EH (cell line): ENCODE measurements around the gene CCDC187.

Source experiments
- DNase-seq: peaks from one replicate; pipeline ENCODE4 v3.0.0-alpha.2; 2015; ENCODE audit warnings: low read depth

The CCDC187 gene

DNA sequence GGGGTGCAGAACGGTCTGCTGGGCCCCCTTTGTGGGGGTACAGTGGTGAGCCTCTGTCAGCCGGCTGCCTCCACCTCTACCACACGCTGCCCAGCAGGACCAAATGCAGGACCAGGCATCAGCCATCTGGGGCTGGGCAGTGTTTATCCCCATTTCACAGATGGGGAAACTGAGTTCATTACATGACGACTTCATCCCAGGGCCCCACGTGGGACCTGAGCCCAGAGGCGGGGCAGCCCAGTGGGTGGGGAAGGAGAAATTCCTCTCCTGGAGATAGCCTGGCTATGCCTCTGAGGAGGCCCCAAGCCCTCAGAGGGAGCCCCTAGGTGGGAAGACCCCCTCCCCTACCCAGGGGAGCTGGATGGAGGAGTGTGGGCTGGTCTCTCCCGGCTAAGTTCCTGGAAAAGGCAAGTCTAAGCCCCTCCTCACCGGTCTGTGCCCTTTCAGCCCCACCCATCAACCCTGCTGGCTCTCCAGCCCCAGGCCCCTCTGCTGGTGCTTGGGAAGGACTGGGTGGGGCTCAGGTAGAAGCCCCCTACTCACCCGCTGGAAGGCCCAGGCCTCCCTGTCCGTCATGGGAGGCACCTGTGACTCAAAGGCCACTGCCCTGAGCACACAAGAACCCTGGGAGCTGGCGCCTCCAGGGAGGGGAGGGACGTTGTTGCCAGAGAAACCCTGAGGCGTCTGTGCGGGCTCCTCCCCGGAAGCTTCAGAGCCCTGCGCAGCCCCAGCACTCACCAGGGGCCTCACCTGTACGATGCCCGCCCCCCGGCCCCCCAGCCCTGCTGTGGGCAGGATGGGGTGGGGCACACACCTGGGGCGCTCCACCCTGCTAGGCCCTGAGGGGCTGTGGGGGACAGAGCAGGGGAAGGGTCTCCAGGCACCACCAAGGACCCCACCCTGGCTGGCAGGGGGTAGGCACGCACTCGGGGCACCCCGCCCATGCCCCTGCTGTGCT, 7.4 kb upstream of the CCDC187 start:
- DNase-seq = no peak

DNA sequence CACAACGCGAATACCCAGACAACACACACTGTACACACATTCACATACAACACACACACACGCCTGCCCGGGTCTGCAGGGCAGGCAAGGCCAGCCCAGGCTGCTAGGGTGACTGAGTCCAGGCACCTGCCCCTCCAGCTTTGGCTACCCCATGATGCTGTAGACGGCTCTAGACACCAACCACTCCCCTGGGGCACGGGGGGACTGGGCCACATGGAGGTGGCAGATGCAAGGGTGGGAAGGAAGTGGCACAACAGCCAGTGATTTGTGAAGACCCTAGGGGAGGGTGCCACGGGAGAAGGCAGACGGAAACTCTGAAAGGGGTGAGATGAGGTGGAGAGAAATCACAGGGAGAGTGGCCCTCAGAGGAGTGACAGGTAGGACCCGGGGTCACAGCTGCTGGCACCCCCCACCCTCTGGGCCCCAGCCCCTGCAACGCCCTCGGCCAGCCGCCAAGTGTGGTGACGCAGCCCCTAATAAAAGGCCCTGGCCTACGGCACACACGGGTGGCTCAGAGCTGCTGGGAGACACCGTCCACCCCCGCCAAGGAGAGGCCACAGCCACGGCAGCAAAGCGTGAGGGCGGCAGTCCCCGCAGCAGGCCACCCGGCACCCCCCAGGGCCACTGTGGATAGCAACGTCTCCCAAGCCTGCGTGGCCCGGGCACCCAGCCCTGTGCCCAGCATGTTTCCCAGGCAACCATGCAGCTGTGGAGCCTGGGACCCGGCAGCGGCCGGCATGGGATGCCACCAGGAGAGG, 6.6 kb upstream of the CCDC187 start:
- no peak for DNase-seq

DNA sequence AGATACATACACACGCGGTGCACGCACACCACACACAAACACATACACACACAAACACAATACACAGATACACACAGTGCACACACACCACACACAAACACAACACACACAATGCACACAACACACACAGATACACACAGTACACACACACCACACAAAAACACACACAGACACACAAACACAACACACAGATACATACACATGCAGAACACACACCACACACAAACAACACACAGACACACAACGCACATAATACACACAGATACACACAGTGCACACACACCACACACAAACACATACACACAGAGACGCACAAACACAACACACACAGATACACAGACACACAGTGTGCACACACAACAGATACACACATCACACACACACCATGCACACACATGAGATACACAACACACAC, 5.9 kb upstream of the CCDC187 start:
- no peak for DNase-seq

DNA sequence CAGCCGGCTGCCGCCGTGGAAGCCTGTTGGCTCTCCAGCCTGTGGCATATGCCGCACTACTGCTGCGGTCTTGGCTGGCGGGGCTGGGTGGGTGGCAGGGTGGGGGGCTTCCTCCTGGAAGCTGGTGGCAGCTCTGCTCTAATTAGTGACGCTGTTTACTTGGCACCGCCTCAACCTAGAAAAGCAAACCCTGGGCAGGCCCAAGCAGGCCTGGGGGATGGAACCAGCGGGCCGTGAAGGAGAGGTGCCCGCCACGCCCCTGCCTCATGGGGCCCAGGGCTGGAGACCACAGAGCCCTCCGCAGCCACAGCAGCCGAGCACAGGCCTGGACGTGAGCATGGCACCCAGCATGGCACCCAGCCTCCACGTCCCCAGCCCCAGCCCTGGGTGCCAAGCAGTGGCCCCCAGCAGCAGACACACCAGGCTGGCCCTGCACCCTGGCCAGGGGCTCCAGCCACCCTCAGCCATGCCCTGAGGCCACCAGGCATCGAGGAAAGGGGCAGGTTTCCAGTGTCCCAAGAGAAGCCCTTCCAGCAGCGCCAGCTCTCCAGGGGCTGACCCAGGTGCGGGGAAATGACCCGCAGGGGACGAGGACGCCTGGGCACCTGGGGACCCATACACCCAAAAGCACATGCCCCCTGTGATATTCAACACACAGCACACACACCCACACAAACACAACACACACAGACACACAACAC, 5.4 kb upstream of the CCDC187 start:
- no peak for DNase-seq

DNA sequence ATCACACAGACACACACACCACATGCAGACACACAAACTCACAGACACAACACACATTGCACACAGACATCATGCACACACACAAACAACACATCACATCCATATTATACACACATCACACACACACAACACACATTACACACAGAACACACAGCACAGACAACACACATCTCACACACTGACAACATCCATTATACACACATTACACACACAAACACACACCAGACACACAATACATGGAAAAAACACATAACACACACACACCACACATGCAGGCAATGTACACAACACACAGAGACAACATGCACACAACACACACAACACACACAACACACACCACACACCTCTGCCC, 4.8 kb upstream of the CCDC187 start:
- no peak for DNase-seq

DNA sequence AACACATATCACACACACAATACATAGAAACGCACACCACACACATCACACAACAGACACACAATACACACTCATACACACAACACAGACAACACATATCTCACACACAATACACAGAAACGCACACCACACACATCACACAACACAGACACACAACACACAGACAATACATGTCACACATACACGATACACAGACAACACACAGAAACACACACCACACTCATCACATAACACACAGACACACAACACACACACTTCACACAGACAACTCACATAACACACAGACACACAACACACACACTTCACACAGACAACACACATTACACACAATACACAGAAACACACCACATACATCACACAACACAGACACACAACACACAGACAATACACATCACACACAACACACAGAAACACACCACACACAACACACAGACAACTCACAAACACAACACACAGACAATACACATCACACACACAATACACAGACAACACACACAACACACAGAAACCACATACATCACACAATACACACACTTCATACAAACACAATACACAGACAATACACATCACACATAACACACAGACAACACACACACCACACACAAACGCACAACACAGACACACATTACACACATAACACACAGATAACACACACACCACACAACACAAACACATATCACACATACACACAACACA, 4.3 kb upstream of the CCDC187 start:
- DNase-seq = no peak

DNA sequence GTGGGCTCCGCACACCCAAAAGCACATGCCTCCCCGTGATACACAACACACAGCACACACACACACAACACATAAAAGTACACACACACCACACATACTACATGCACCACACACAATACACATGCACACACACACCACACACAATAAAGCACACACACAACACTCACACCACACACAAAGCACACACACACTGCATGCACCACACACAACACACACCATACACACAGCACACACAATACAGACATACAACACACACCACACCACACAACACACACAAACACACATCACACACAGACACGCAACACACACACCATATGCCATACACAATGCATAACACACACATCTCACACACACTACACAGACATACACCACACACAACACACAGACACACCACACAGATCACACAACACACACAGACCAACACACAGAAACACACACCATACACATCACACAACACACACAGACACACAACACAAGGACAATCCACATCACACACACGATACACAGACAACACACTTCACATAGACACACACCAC, 3.4 kb upstream of the CCDC187 start:
- no peak for DNase-seq

DNA sequence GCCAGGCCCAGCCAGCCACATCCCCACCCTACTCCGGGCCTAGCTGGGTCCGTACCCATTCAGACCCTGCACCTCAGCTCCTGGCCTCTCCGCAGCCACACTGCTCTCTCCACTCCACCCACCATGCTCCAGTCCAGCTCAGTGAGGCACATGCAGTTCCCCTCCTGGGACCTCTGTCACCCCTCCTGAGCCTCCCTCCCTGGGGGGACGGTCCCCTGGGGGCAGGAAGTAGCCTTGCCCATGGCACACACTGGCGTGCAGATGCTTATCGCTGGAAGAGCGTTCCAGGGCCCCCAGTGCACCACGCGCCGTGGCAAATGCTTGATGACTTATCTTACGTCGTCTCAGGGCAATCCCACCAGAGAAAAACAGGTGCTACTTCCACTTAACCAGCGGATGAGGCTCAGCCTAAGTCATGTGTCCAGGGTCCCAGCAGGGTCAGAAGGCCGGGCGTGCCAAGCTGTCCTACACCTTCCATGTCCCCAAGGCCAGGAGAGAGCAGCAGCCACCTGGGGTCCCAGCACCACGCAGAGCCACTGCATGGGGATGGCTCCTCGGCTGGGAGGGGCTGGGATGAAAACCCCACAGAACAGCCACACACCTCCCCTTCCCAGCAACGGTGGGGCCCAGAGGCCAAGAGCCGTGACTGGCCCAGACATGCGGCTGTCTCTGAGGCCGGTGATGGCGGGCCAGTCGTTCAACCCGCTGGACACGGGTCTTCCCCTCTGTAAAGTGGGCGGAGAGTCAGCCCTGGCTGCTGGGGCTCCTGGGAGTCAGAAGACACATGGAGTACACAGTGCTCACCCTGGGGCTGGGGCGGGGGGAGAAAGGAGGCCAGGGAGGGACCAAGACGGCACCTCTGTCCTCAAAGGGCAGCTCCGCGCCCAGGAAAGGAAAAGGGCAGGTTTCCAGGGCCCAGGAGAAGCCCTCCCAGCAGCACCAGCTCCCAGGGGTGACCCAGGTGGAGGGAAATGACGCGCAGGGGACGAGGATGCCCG, 2.6 kb upstream of the CCDC187 start:
- no peak for DNase-seq

DNA sequence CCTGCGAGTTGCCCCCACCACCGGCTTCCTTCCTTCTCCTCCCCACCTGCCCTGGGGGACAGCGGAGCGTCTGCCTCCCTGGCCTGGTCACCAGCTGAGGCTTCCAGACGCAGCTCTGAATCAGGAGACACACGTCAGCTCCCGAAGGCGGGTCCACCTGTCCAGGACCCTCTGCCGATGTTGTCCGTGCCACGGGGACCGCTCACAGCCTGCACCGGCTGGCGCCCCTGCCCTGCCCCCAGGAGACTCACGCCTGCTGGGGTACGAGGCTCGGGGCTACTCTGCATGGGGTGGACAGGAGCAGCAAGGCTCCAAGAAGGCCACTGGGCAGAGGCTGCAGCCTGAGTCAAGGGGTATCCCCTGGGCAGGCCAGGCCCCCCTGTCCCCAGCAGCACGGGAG, 1.9 kb upstream of the CCDC187 start:
- no peak for DNase-seq

DNA sequence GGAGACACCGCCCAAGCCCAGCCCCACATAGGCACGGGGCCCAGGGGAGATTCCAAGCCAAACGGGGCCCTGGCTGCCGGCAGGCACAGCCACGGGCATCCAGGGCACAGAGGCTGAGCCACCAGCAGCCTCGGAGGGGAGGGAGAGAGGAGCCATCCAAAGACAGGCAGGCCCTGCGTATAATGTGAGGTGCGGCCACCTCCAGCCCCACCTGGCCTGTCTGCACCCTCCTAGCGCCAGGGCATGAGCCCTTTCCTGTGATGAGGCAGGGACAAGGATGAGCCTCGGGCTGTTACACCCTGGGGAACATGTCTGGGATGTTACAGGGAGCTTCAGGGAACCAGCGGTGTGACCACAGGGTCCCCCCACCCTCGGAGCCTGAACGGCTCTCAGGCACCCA, 1.1 kb upstream of the CCDC187 start:
- DNase-seq = no peak

DNA sequence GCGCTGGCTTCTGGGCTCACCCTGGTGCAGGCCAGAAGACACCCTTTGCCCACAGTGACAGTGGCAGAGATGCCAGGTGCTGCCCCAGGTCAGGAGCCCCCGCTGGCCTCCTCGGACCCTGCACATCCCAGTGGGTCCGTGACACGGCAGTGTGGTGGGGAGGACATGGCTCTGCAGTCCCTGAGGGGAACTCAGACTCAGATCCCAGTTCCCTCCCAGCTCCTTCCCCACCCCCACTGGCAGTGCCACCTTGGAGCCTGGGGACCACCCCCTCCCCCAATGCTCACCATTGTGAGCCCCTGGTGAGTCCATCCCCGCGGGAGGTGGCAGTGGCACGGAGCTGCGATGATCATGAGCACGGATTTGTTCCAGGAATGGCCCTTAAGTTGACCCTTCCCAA, 562 bp upstream of the CCDC187 start:
- DNase-seq = no peak

DNA sequence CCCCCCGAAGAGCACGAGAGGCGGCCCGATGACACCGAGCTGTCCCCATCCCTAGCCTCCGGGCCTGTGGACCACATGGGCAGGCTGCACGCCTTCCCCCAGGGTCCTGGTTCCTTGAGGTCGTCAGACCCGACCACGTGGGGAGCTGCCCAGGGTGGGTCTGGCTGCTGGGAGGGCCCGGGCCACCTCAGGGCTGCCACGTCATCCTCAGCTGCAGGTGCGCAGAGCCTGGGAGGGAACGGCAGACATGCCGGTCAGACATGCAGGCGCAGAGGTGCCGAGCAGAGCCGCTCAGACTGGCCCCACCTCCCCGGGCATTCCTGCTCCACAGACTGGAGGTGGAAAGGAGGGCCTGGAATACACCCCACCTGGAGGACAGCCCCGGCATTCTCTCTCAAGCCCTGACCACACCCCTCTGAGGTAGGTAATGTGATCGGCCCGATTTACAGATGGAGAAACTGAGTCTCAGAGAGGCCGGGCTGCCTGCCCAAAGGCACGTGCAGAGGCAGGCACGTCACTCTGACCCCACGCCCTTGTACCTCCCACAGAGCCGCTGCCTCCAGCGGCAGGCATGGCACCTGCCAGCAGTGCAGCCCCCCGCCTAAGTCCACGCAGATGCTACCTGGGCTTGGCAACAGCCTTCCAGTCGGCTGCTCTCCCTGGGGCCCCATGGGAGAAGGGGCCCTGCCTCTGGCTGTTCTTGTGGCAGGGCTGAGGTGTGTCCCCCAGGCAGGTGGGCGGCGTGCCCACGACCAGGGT, 649 bp downstream of the CCDC187 start:
- DNase-seq = no peak

DNA sequence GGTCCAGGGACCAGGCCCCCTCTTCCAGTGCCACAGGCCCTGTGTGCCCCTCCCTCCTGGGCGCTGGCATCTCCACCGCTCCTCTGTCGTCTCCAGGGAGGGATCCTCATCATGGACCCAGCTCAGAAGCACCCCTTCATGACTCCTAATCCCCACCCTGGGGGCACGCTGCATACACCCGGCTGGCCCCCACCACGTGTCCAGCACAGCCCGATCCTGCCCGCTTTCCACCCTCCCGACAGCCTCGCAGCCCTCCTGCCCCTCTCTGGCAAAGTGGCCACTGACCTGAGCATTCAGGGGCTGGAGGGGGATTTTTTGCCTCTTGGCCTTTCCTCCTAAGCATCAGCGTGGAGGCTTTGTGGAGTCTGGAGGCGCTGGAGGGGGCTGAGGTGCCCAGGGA, 1.4 kb downstream of the CCDC187 start:
- DNase-seq = no peak

DNA sequence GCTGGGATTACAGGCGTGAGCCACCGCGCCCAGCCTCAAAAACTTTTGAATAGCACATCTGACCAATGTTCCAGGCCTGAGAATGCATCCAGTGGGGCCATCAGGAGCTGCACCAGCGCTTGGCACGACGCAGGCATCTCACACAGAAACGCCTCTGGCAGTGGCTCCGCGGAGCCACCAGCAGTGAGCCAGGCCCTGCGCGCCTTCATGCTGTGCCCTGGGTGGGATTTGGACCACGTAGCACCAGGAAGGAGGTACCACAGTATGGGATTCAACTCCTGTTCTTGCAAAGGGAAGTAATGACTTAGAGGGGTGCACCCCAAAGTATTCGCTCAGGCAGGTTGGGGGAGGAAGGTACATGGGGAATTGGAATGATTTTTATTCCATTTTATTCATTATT, 3.0 kb downstream of the CCDC187 start:
- no peak for DNase-seq

DNA sequence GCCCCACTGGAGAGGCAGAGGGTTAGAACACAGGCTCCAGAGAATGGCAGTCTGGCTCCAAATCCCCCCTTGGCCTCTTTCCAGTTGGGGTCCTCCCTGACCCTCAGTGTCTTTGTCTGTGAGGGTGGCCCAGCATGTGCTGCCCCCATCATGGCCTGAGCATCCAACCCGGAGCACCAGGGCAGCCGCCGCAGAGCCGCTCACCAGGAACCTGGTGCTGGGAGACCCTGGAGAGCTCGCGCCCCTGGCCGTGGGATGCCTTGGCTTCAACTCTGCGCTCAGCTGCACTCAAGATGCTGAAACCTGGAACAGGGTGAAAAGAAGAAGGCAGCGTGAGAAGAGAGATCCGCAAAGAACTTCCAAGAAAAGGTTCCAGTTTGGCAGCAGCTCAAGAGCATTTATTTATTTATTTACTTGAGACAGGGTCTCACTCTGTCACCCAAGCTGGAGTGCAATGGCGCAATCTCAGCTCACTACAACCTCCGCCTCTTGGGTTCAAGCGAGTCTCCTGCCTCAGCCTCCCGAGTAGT, 3.8 kb downstream of the CCDC187 start:
- no peak for DNase-seq

DNA sequence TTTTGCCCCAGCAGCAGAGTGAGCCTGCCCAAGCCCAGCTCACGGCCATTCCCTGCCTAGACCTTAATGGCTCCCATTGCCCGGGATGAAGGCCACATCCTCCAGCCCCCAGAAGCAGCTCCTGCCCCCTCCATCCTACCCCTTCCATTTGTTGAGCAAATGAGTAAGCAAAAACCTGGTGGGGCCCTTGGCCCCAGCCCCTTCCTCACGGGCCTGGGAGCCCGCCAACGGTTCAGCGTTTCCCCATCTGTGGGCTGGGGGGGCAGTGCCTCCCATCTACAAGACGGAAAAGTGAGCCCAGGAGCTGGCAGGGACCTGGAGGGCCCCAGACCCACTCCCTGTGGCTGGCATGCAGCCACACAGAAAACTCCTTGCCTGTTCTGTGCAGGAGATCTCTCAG, 4.4 kb downstream of the CCDC187 start:
- DNase-seq = no peak

DNA sequence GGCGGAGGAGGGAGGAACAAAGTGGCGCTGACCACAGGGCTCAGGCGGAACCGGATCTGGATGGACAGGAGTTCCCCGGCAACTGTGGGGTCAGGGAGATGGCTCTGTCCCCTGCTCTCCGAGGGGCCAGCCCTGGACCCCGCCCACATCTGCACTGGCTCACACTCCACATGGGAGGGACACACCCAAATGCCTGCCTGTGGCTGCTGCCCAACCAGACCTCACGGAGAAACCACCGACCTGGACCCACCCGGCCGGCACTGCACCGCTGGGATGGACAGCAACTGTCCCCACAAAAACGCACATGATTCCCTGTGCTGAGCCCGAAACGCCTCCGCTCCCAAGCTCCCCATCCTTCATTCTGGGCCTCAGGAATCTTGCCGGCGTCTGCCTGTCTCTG, 4.8 kb downstream of the CCDC187 start:
- DNase-seq = no peak

DNA sequence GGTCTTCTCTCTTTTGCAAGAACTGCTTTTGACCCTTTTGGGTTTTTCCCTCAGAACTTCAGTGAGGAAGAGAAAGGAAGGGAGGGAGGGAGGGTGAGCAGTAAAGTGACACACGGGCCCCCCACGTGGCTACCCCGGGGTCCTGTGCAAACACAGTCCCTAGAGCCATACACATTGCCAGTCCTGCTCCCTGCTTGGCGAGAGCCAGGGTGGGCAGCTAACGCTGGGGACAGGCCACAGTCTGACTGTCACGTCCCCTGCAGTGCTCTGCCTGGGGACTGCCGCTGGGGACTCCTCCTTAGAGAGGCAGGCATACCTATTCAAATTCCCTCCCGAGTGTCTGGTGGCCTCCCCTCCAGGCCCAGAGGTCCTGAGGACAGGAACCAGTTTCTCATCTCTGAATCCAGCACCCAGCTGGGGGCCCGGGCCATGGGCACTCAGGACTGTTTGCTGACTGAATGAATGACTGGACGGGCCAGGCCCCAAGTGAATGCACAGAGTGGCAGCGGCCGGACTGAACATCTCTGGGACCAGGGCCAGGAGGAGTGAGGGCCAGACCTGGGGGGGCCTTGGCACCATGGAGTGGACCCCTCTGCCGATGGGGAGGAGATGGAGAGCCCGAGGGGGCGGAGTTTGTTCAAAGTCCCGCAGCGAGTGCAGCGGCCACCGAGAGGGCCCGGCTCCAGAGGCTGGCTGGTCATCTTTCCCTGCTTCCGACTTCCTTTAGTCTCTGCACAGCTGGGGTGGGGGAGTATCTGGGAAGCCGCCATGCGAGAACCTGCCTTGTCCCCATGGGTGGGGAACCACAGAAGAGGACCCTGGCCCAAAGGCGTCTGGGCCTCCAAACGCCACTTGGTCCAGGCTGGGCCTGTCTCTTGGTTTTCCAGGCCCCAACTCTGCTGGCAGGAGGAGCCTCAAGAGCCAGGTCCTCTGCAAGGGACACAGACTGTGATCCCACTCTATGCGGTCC, 5.8 kb downstream of the CCDC187 start:
- no peak for DNase-seq
